IPS-NIHi7 (cell line): Measurements from ENCODE around the gene SLC24A3.

Experiments used
- DNase-seq: peaks from one replicate; pipeline ENCODE4 v3.0.0; 2012; ENCODE audit warnings: mixed read lengths; ENCODE audit errors: extremely low spot score

Gene SLC24A3

GRCh38 chr20:19495905-19496703 lies 283.7 kb downstream of the SLC24A3 start:
- DNase-seq, result no peak

- DNase-seq, result no peak
Observed at GRCh38 chr20:19497064-19497463, 284.6 kb downstream of the SLC24A3 start.

GRCh38 chr20:19498756-19499155 lies 286.3 kb downstream of the SLC24A3 start:
- DNase-seq, result no peak

- DNase-seq, result no peak
Observed at GRCh38 chr20:19501476-19502115, 289.2 kb downstream of the SLC24A3 start.

GRCh38 chr20:19502169-19502568 lies 289.7 kb downstream of the SLC24A3 start:
- no peak for DNase-seq

- DNase-seq, result no peak
Observed at GRCh38 chr20:19504251-19504650, 291.8 kb downstream of the SLC24A3 start.

GRCh38 chr20:19506021-19506420 lies 293.6 kb downstream of the SLC24A3 start:
- DNase-seq, result no peak

- no peak for DNase-seq
Observed at GRCh38 chr20:19508449-19508848, 296.0 kb downstream of the SLC24A3 start.

- DNase-seq, result no peak
Observed at GRCh38 chr20:19510611-19511010, 298.2 kb downstream of the SLC24A3 start.

GRCh38 chr20:19511931-19512330 lies 299.5 kb downstream of the SLC24A3 start:
- DNase-seq, result no peak

- no peak for DNase-seq
Observed at GRCh38 chr20:19512886-19513677, 300.6 kb downstream of the SLC24A3 start.

- no peak for DNase-seq
Observed at GRCh38 chr20:19515074-19515473, 302.6 kb downstream of the SLC24A3 start.

- DNase-seq, result no peak
Observed at GRCh38 chr20:19519466-19519865, 307.0 kb downstream of the SLC24A3 start.

- no peak for DNase-seq
Observed at GRCh38 chr20:19520261-19520660, 307.8 kb downstream of the SLC24A3 start.

GRCh38 chr20:19522071-19522801 lies 309.8 kb downstream of the SLC24A3 start:
- no peak for DNase-seq

- DNase-seq, result no peak
Observed at GRCh38 chr20:19522836-19523590, 310.6 kb downstream of the SLC24A3 start.

GRCh38 chr20:19524691-19525090 lies 312.2 kb downstream of the SLC24A3 start:
- DNase-seq, result no peak

- no peak for DNase-seq
Observed at GRCh38 chr20:19527509-19527908, 315.1 kb downstream of the SLC24A3 start.

GRCh38 chr20:19528286-19529030 lies 316.0 kb downstream of the SLC24A3 start:
- no peak for DNase-seq

- DNase-seq, result no peak
Observed at GRCh38 chr20:19530006-19530405, 317.6 kb downstream of the SLC24A3 start.
